ENCODE results near the gene KIAA1210.

DNA sequence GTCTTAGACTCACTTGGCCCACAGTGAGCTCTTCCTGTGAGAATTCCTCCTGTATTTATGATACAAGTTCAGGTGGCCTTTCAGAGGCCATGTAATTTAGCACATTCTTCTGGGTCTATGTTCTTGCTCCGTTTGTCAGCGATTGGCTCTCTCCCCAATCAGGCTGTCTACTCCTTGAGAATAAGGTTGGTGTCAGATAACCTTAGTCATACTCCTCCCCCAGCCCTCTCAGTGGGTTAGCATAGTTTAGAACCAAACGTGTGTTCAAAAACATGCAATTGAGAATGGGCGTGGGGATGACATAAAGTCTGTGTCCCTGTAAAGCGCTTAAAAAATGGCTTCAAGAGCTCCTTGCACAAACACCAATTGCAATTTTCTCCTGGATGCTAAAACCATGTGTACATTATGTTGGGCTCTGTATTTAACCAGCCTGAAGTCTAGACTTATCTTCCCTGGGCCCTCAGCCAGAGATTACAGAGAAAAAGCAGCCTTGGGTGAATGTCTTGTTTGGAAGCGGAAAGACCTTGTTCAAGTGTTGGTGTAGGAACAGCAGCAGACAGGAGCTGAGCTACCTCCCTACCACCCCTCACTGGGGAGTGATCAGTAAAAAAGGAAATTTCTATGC is 64.8 kb downstream of the KIAA1210 start:
- TF ChIP-seq, protein P1, sequence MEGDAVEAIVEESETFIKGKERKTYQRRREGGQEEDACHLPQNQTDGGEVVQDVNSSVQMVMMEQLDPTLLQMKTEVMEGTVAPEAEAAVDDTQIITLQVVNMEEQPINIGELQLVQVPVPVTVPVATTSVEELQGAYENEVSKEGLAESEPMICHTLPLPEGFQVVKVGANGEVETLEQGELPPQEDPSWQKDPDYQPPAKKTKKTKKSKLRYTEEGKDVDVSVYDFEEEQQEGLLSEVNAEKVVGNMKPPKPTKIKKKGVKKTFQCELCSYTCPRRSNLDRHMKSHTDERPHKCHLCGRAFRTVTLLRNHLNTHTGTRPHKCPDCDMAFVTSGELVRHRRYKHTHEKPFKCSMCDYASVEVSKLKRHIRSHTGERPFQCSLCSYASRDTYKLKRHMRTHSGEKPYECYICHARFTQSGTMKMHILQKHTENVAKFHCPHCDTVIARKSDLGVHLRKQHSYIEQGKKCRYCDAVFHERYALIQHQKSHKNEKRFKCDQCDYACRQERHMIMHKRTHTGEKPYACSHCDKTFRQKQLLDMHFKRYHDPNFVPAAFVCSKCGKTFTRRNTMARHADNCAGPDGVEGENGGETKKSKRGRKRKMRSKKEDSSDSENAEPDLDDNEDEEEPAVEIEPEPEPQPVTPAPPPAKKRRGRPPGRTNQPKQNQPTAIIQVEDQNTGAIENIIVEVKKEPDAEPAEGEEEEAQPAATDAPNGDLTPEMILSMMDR (IDR thresholded peaks at IDR 0.05) = no peak
- TF ChIP-seq POLR2A (IDR thresholded peaks at IDR 0.05) = no peak

All from right lobe of liver (tissue), 4 donors.